Activated CD4-positive, alpha-beta T cell treated with anti-CD3 and anti-CD28 coated beads for 36 hours (primary cell): ENCODE measurements around the gene ODAD4. TPM values are rescaled to one million over a fixed set of nuclear protein-coding genes. Genes with fewer than 3 reads are reported as not detected.
A peak's percentile ranks its signal among the peaks of the same experiment; 100 is the strongest.
"Not testable (repeated sequence)": the region's sequence is repeated elsewhere in the genome, so short reads cannot be mapped to it uniquely, and the experiment has no call there.

Experiments used
- ATAC-seq: fragments of 200-7000 bp; cut with Tn5 transposase; one replicate; pipeline ENCODE4 v1.10.0; 2021; ENCODE audit warnings: mild to moderate bottlenecking, moderate library complexity
- CTCF ChIA-PET: fragments of 350-600 bp; sonication (Branson Sonifier 250); formaldehyde crosslinking; loops from one replicate; lab custom pipeline; 2021; ENCODE audit warnings: antibody characterized with exemption; lab: Charles Lee
- POLR2A ChIA-PET: fragments of 350-600 bp; sonication (Branson Sonifier 250); formaldehyde crosslinking; loops from one replicate; lab custom pipeline; 2021; ENCODE audit warnings: antibody characterized with exemption, inconsistent platforms; lab: Charles Lee
- DNase-seq: peaks from one replicate; pipeline ENCODE4 v3.0.0-alpha.2; 2020
- H3K27ac Mint-ChIP-seq: one replicate; pipeline ENCODE4 v1.8.0; 2021; ENCODE audit warnings: mixed read lengths
- H3K27me3 Mint-ChIP-seq: one replicate; pipeline ENCODE4 v1.8.0; 2021; ENCODE audit warnings: mixed read lengths
- H3K36me3 Mint-ChIP-seq: one replicate; pipeline ENCODE4 v1.8.0; 2021; ENCODE audit warnings: low read depth, mixed read lengths
- H3K4me1 Mint-ChIP-seq: one replicate; pipeline ENCODE4 v1.8.0; 2021; ENCODE audit warnings: mixed read lengths
- H3K4me3 Mint-ChIP-seq: one replicate; pipeline ENCODE4 v1.8.0; 2021; ENCODE audit warnings: mild to moderate bottlenecking, moderate library complexity, mixed read lengths
- H3K9me3 Mint-ChIP-seq: one replicate; pipeline ENCODE4 v1.8.0; 2021; ENCODE audit warnings: low read depth, mixed read lengths
- intact Hi-C, 2 experiments: fragments of 100-400 bp; cut with DNase I in 1 of 2; cut with micrococcal nuclease in 1 of 2; formaldehyde crosslinking; loops; one replicate each; pipeline versions ENCODE4 v1.14.2 to v1.15.1; 2022 to 2024; cut with DNase I, micrococcal nuclease
- total RNA-seq, 2 experiments: library from RNA; stranded (reverse); gene quantifications; one replicate each; pipeline ENCODE4 v1.2.3, GENCODE V29; 2021

ODAD4 gene
- total RNA-seq, 2 experiments from 2014 or later, result 0.81 to 1.1 TPM

DNA sequence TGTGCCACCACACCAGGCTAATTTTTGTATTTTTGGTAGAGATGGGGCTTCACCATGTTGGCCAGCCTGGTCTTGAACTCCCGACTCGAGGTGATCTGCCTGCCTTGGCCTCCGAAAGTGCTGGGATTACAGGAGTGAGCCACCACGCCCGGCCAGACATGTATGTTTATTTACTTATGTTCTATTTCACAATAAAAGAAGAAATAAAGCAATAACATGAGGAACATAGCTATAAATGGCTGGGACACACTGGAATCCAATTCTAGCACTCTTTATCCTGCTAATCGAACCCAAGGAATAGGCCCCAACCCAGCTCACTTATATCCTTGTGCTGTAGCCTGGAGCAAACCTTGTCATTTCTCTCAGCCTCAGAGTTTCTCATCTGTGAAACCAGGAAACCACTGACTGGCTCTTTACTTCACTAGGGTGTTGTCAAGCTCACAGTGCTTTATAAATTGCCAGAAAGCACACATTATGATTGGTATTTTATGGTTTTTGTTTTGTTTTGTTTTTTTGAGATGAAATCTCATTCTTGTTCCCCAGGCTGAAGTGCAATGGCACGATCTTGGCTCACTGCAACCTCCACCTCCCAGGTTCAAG is 4.3 kb upstream of the ODAD4 start:
- no peaks in the 10 kb centered on the region for H3K9me3 Mint-ChIP-seq
- H3K4me3 Mint-ChIP-seq, result no peak overlapping the region
- DNase-seq (no peak), ATAC-seq (no peak)
- intact Hi-C loops, result no loop called here
- POLR2A ChIA-PET, result no interaction called here
- peaks cover 14% of the 10 kb centered on the region for H3K4me1 Mint-ChIP-seq
- H3K27ac Mint-ChIP-seq, result no peak overlapping the region
- no peaks in the 10 kb centered on the region for H3K27me3 Mint-ChIP-seq
- CTCF ChIA-PET, result interaction anchor here (0.6 kb wide), 1 partner anchor 235 kb away, joined by 3 read pairs; no protein-coding TSS in a partner anchor
- peaks cover 6% of the 10 kb centered on the region for H3K36me3 Mint-ChIP-seq

GRCh38 chr17:41928693-41929251 is 1.6 kb upstream of the ODAD4 start:
- Mint-ChIP-seq H3K27ac (peak overlapping the region; percentile 98), H3K9me3 (no peaks in the 10 kb centered on the region), H3K4me3 (peak overlapping the region; percentile 96), H3K4me1 (peaks cover 21% of the 10 kb centered on the region), H3K36me3 (peaks cover 6% of the 10 kb centered on the region), H3K27me3 (no peaks in the 10 kb centered on the region)
- ChIA-PET CTCF (interaction anchor here (0.7 to 3.2 kb wide), 3 partner anchors 10 to 164 kb away, joined by 3 to 25 read pairs (median 4); partner anchors contain the start of gene ACLY), POLR2A (no interaction called here)
- DNase-seq (peak; percentile 30), ATAC-seq (no peak)
- intact Hi-C loops, result no loop called here

DNA sequence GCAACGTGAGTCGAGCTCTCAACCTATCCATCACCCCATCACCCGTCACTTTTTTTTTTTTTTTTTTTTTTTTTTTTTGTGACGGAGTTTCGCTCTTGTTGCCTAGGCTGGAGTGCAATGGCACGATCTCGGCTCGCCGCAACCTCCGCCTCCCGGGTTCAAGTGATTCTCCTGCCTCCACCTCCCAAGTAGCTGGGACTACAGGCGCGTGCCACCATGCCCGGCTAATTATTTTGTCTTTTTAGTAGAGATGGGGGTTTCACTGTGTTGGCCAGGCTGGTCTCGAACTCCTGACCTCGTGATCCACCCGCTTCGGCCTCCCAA is 378 bp downstream of the ODAD4 start:
- not testable (repeated sequence) for DNase-seq, H3K9me3 Mint-ChIP-seq, H3K27me3 Mint-ChIP-seq, H3K36me3 Mint-ChIP-seq
- ChIA-PET CTCF (interaction anchor here (0.7 to 3.2 kb wide), 14 partner anchors 8 to 610 kb away, joined by 3 to 25 read pairs (median 4); partner anchors contain the start of genes ACLY, CNP, DNAJC7 and NAGLU), POLR2A (interaction anchor here (0.6 to 1.7 kb wide), 9 partner anchors 13 to 1369 kb away, joined by 3 to 14 read pairs (median 3); partner anchors contain the start of genes ACLY and DNAJC7)
- peak; percentile 52 for ATAC-seq
- peaks cover 21% of the 10 kb centered on the region for H3K4me1 Mint-ChIP-seq
- intact Hi-C loops, result loop anchor here (1.0 to 5.0 kb wide), 9 partner anchors 11 to 242 kb away; partner anchors contain the start of genes CNP (in 2 of the 2), EIF1 (in 1 of the 2), KAT2A (in 1 of the 2) and KLHL11 (in 1 of the 2)
- H3K4me3 Mint-ChIP-seq, result peak overlapping the region; percentile 96
- H3K27ac Mint-ChIP-seq, result peak overlapping the region; percentile 98

GRCh38 chr17:41931715-41932114 is 1.3 kb downstream of the ODAD4 start:
- H3K9me3 Mint-ChIP-seq, POLR2A ChIA-PET, H3K27ac Mint-ChIP-seq, H3K36me3 Mint-ChIP-seq, H3K4me3 Mint-ChIP-seq, ATAC-seq, DNase-seq, H3K27me3 Mint-ChIP-seq: not testable (repeated sequence)
- intact Hi-C loops, result loop anchor here in 1 of 2 experiments (5.0 kb wide), 1 partner anchor 36 kb away; the partner anchor contains the start of gene CNP
- peaks cover 21% of the 10 kb centered on the region for H3K4me1 Mint-ChIP-seq
- CTCF ChIA-PET, result interaction anchor here (0.6 to 2.0 kb wide), 2 partner anchors 31 to 1908 kb away, joined by 3 to 9 read pairs; no protein-coding TSS in a partner anchor

GRCh38 chr17:41932816-41933389 is 2.5 kb downstream of the ODAD4 start:
- Mint-ChIP-seq H3K36me3 (peaks cover 6% of the 10 kb centered on the region), H3K9me3 (no peaks in the 10 kb centered on the region), H3K27ac (no peak overlapping the region), H3K27me3 (no peaks in the 10 kb centered on the region), H3K4me1 (peaks cover 21% of the 10 kb centered on the region), H3K4me3 (no peak overlapping the region)
- ChIA-PET POLR2A (interaction anchor here (0.6 to 0.7 kb wide), 2 partner anchors 89 to 94 kb away, joined by 3 read pairs; no protein-coding TSS in a partner anchor), CTCF (interaction anchor here (2.0 kb wide), 1 partner anchor 30 kb away, joined by 9 read pairs; no protein-coding TSS in a partner anchor)
- ATAC-seq (no peak), DNase-seq (no peak)
- intact Hi-C loops, result loop anchor here in 1 of 2 experiments (5.0 kb wide), 1 partner anchor 34 kb away; the partner anchor contains the start of gene CNP

DNA sequence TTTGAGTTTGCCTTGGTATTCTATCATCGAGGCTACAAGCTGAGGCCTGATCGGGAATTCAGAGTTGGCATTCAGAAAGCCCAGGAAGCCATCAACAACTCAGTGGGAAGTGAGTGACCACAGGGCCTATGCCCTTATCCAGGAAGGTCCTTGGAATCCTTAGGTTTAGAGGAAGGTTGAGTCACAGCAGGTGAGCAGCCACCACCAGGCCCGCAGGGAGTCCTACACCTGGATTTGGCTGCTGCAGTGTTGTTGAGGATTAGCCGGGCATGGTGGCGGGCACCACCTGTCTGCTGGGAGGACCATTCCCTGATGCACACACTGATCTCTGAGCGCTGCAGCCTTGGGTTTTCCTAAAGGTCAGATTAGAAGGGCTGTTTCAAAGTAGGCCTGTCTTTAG is 5.2 kb downstream of the ODAD4 start:
- Mint-ChIP-seq H3K4me3 (no peak overlapping the region), H3K4me1 (peaks cover 8% of the 10 kb centered on the region), H3K36me3 (no peaks in the 10 kb centered on the region), H3K9me3 (no peaks in the 10 kb centered on the region), H3K27me3 (no peaks in the 10 kb centered on the region), H3K27ac (no peak overlapping the region)
- intact Hi-C loops, result no loop called here
- CTCF ChIA-PET, result no interaction called here
- ATAC-seq (no peak), DNase-seq (no peak)
- POLR2A ChIA-PET, result no interaction called here

GRCh38 chr17:41937970-41938954 is 7.8 kb downstream of the ODAD4 start:
- Mint-ChIP-seq H3K4me1 (no peaks in the 10 kb centered on the region), H3K9me3 (no peaks in the 10 kb centered on the region), H3K27me3 (no peaks in the 10 kb centered on the region), H3K27ac (no peak overlapping the region), H3K36me3 (no peaks in the 10 kb centered on the region), H3K4me3 (no peak overlapping the region)
- intact Hi-C loops, result no loop called here
- no peak for DNase-seq
- CTCF ChIA-PET, result interaction anchor here (0.6 to 1.2 kb wide), 5 partner anchors 7 to 201 kb away, joined by 3 to 5 read pairs (median 4); no protein-coding TSS in a partner anchor
- POLR2A ChIA-PET, result interaction anchor here (0.5 kb wide), 1 partner anchor 832 kb away, joined by 3 read pairs; no protein-coding TSS in a partner anchor
- ATAC-seq, result no peak

- Mint-ChIP-seq H3K27me3 (no peaks in the 10 kb centered on the region), H3K4me3 (no peak overlapping the region), H3K27ac (no peak overlapping the region), H3K4me1 (no peaks in the 10 kb centered on the region), H3K36me3 (no peaks in the 10 kb centered on the region), H3K9me3 (no peaks in the 10 kb centered on the region)
- DNase-seq (no peak), ATAC-seq (no peak)
- intact Hi-C loops, result no loop called here
- ChIA-PET CTCF (interaction anchor here (1.0 to 1.2 kb wide), 2 partner anchors 8 to 128 kb away, joined by 4 read pairs; no protein-coding TSS in a partner anchor), POLR2A (no interaction called here)
Measured at GRCh38 chr17:41939044-41939692, 8.8 kb downstream of the ODAD4 start.

- DNase-seq, result no peak
- Mint-ChIP-seq H3K4me1 (no peaks in the 10 kb centered on the region), H3K9me3 (no peaks in the 10 kb centered on the region), H3K27me3 (no peaks in the 10 kb centered on the region), H3K36me3 (no peaks in the 10 kb centered on the region), H3K4me3 (no peak overlapping the region), H3K27ac (no peak overlapping the region)
- CTCF ChIA-PET, result interaction anchor here (0.7 to 1.2 kb wide), 3 partner anchors 9 to 128 kb away, joined by 3 to 4 read pairs (median 4); no protein-coding TSS in a partner anchor
- intact Hi-C loops, result no loop called here
- POLR2A ChIA-PET, result no interaction called here
- ATAC-seq, result no peak
Measured at GRCh38 chr17:41939693-41940090, 9.3 kb downstream of the ODAD4 start.

GRCh38 chr17:41941168-41941567 is 10.8 kb downstream of the ODAD4 start:
- no peaks in the 10 kb centered on the region for H3K27me3 Mint-ChIP-seq
- intact Hi-C loops, result no loop called here
- CTCF ChIA-PET, result no interaction called here
- ATAC-seq (no peak), DNase-seq (no peak)
- H3K36me3 Mint-ChIP-seq, result no peaks in the 10 kb centered on the region
- no peak overlapping the region for H3K27ac Mint-ChIP-seq
- H3K9me3 Mint-ChIP-seq, result no peaks in the 10 kb centered on the region
- no peaks in the 10 kb centered on the region for H3K4me1 Mint-ChIP-seq
- H3K4me3 Mint-ChIP-seq, result no peak overlapping the region
- POLR2A ChIA-PET, result no interaction called here
